GM19240 (cell line): ENCODE data around the gene EXOC3L4.
"Not testable (repeated sequence)": the region's sequence is repeated elsewhere in the genome, so short reads cannot be mapped to it uniquely, and the experiment has no call there.

Experiments used
- DNase-seq: peaks from one replicate; pipeline ENCODE4 v3.0.0; 2011; ENCODE audit warnings: low spot score; ENCODE audit not compliant: insufficient read length

EXOC3L4 gene

DNA sequence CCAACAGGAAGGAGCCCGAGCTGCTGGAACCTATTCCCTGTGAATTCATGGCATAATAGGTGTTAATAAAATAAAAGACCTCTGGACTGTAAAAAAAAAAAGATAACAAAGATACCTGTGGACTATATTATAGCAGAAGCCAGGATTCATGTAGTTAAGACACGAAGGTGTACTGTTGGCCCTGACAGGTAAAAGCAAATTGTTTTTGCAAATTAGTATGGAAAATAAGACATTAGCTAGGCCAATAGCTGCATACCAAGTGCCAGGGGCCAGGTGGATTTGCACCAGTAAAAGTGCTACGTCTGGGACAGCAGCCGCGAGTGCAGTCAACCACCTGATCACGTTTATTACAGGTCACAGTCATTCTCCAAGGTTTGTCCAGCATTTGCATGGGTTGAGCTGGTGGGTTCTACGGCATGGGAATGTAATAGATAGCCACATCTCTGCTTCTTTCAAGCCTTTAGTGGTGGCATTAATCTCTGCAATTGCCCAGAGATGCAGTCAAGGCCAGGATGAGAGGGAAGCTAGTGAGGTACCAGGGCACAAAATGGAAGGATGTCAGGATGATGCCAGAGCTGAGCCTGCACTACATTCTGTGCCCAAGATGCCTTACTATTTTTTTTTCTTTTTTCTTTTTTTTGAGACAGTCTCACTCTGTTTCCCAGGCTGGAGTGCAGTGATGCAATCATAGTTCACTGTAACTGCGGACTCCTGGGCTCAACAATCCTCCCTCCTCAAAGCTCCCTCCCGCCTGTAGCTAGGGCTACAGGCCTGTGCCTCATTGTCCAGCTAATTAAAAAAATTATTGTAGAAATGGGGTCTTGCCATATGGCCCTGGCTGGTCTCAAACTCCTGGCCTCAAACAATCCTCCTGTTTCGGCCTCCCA, 55.1 kb downstream of the EXOC3L4 start:
- DNase-seq = no peak

DNA sequence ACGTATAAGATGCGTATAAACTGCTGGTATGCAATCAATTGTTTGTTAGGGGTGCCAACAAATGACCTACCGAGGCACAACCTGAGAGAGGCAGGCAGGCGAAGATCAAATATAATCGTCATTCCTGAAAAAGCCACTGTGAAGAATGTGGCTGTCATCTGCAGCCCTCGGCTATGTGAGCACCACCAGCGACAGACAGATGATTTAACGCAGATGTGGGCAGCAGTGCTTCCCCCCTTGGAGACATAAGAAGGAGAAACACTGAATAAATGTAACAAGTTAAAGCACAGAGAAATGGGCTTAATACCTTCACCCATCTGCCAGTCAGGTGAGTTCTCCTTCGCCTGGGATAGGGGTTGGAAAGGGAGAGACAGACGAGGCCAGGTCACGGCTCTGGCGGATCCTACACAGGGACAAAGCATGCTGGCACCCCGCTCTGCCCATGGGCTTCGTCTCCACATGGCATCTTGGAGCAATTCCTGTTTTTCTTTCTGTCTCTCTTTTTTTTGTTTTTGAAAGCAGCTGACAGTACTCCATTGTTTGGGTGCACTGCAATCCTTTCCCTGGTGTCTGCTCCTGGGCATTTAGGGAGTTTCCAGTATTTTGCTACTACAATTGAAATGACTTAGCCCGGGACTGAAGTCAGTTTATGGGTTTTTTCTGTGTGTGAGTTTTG, 56.9 kb downstream of the EXOC3L4 start:
- DNase-seq = no peak

DNA sequence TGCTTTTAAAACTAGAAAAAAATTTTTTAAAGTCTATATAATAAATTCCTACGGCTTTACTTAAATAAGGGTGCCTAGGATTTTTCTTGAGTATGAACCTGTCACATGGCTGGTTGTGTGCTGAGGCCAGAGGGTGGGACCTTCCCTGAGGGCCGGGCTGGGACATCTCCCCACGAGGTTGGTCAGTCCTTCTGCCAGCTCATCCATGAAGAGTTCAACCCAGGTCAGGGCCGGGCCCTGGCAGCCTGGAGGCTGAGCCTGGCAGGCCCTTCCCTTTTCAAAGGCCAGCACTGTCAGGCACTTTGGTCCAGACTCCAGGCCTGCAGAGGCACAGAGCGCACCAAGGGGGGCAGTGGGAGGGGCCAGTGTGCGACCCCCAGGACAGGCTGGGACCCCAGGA, 60.5 kb downstream of the EXOC3L4 start:
- DNase-seq = no peak

DNA sequence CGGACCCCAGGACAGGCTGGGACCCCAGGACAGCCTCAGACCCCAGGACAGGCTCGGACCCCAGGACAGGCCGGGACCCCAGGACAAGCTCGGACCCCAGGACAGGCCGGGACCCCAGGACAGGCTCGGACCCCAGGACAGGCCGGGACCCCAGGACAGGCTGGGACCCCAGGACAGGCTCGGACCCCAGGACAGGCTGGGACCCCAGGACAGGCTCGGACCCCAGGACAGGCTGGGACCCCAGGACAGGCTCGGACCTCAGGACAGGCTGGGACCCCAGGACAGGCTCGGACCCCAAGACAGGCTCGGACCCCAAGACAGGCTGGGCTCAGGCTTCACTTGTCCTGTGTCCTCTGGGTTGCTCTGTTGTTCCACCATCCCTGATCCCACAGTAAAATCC, 60.9 kb downstream of the EXOC3L4 start:
- DNase-seq = not testable (repeated sequence)

DNA sequence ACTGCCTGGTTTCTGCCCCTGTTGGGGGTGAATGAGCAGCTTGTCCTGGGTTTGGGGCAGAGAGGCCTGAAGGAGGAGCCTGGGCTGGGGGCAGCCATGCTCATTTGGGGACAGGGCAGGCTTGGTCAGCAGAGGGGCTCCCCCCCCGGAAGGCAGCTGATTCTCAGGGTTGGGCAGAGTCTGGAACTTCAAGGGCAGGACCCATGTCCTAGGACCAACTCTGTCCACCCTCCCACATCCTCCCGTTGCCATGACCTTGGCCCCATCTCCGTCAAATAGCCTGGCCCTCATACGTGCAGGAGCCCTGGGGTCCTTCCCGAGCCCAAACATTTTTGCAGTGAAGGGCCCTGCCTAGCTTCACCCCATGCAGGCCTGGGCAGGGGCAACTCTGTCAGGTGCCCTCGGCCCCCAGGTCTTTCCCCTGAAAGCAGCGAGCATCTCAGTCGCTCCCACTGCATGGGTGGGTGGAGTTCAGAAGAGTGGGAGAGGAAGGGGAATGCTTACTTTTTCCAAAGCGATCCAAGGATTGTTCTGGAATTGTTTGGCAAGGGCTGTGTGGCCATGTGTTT, 61.4 kb downstream of the EXOC3L4 start:
- no peak for DNase-seq

DNA sequence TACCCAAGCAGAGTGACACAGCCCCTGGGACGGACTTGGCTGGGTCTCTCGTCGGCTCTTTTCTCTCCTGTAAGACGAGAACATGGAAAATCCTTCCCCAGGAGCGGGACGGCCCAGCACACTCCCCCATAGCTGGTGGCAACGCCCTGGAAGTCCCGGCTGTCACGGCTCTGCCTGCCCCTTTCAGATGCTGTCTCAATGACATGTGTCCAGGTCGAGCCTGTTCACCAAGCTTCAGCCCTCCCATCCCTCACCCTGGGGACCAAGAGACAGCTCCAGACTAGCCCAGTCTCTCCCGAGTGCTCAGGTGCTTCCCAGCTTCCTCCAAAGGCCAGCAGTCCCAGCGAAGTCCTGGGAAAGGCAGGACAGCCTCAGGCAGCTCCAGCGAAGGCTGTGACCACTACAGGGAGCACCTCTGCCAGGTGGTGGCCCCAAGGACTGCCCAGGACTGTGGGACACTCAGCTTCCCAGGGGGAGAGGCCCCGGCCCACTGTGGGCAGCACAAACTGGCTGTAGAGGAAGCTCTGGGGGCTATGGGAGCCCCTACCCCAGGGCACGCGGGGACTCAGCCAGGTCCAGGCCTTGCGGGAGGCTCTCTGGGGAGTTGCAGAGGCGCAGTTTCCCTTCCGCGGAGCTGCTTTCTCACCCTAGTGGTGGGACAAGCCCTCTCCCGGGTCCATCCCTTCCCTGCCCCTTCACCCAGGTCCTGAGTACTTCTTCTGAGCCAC, 62.3 kb downstream of the EXOC3L4 start:
- DNase-seq = no peak

DNA sequence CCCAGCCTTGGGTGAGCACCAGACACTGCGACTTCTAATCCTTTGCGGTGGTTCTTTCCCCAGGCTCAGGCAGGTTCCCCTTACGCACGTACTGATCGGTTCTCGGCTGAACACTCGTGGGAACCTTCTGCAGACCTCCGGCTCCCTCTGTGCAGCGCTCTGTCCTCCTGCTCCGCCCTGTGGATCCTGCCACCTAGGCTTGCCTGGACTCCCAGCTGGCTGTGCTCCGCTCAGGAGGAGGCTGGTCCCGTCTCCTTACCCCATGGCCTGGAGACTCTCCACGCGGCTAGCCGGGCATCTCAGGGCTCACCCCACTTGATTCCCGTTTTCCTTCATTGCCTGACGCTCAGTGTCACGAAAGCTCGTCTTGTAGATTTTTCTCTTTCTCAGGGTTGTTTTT, 63.4 kb downstream of the EXOC3L4 start:
- no peak for DNase-seq

DNA sequence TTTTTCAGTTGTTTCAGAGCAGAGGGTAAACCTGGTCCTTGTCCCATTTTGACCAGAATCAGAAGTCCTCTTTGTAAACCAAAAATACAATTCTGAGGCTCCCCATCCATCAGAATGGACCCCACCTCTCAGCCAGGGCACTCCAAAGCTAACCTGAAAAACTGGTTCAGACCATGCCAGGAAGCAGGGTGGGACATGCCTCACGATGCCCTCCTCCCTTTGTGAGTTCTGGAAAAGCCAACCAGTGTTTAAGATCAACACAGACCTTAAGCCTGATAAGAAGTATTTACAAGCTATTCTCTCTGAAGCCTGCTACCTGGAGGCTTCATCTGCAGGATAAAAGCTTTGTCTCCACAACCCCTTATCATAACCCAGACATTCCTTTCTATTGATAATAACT, 64.2 kb downstream of the EXOC3L4 start:
- no peak for DNase-seq
